Fibroblast of lung (primary cell): ENCODE data around the gene VWF.

Experiments used
- CTCF ChIP-seq, 2 donors: IDR thresholded peaks in 1 of 2; conservative IDR thresholded peaks in 1 of 2; 1 replicate in 1 of 2; 2 replicates in 1 of 2; pipeline ENCODE4 v1.5.1; 2011 to 2012; ENCODE audit warnings: low read length in 2 of 2, control low read depth in 1 of 2, inconsistent platforms in 1 of 2, low read depth in 1 of 2, mild to moderate bottlenecking in 1 of 2
- EZH2 ChIP-seq: IDR thresholded peaks from 2 replicates; pipeline ENCODE4 v1.5.1; 2012; ENCODE audit warnings: low read length, control low read depth, mild to moderate bottlenecking; ENCODE audit errors: missing control alignments

GRCh38 chr12:5945071-5946008, 179.1 kb downstream of the VWF start, which contains the start of gene ANO2:
- TF ChIP-seq CTCF (conservative IDR thresholded peaks at IDR 0.05 in 1 of 2, IDR thresholded peaks at IDR 0.05 in 1 of 2; ENCODE audit: low read depth in 1 of 2, low read length in 2 of 2), result no peak
- peak; percentile 72 for TF ChIP-seq EZH2
